Activated CD8-positive, alpha-beta T cell treated with anti-CD3 and anti-CD28 coated beads for 36 hours (primary cell): ENCODE results near the gene ZNF304. TPM values are rescaled to one million over a fixed set of nuclear protein-coding genes. Genes with fewer than 3 reads are reported as not detected.

Source experiments
- ATAC-seq: fragments of 200-7000 bp; cut with Tn5 transposase; one replicate; pipeline ENCODE4 v1.10.0; 2021; ENCODE audit warnings: mild to moderate bottlenecking, moderate library complexity
- CTCF ChIA-PET: fragments of 350-600 bp; sonication (Branson Sonifier 250); formaldehyde crosslinking; loops from one replicate; lab custom pipeline; 2021; ENCODE audit warnings: antibody characterized with exemption; lab: Charles Lee
- POLR2A ChIA-PET: fragments of 350-600 bp; sonication (Branson Sonifier 250); formaldehyde crosslinking; loops from one replicate; lab custom pipeline; 2021; ENCODE audit warnings: antibody characterized with exemption; lab: Charles Lee
- DNase-seq: peaks from one replicate; pipeline ENCODE4 v3.0.0-alpha.2; 2020
- H3K27ac Mint-ChIP-seq: one replicate; pipeline ENCODE4 v1.8.0; 2021; ENCODE audit warnings: mild to moderate bottlenecking, mixed read lengths
- H3K27me3 Mint-ChIP-seq: one replicate; pipeline ENCODE4 v1.8.0; 2021; ENCODE audit warnings: mixed read lengths
- H3K36me3 Mint-ChIP-seq: one replicate; pipeline ENCODE4 v1.8.0; 2021; ENCODE audit warnings: low read depth, mixed read lengths
- H3K4me1 Mint-ChIP-seq: one replicate; pipeline ENCODE4 v1.8.0; 2021; ENCODE audit warnings: low read depth, mixed read lengths
- H3K4me3 Mint-ChIP-seq: one replicate; pipeline ENCODE4 v1.8.0; 2021; ENCODE audit warnings: mild to moderate bottlenecking, moderate library complexity, mixed read lengths
- H3K9me3 Mint-ChIP-seq: one replicate; pipeline ENCODE4 v1.8.0; 2021; ENCODE audit warnings: mixed read lengths
- CTCF ChIP-seq: fragments of 200-600 bp; IDR thresholded peaks from one replicate; pipeline ENCODE4 v1.8.0; 2022; ENCODE audit warnings: antibody characterized with exemption, mild to moderate bottlenecking
- intact Hi-C: fragments of 100-400 bp; cut with micrococcal nuclease; formaldehyde crosslinking; loops from one replicate; pipeline ENCODE4 v1.10.0; 2022
- total RNA-seq, 2 experiments: library from RNA; stranded (reverse); gene quantifications; one replicate each; pipeline ENCODE4 v1.2.3, GENCODE V29; 2021

ZNF304 gene
- total RNA-seq, 2 experiments from 2014 or later: 6.6 to 6.7 TPM

- Mint-ChIP-seq H3K9me3 (peaks cover 24% of the 10 kb centered on the region), H3K4me1 (peaks cover 29% of the 10 kb centered on the region)
Observed at GRCh38 chr19:57320180-57321084, 30.6 kb upstream of the ZNF304 start, which contains the start of gene ZNF543. TSS of gene ZNF543 (plus strand) at chr19:57320472. CDS start at chr19:57320854, 382 bp downstream.

DNA sequence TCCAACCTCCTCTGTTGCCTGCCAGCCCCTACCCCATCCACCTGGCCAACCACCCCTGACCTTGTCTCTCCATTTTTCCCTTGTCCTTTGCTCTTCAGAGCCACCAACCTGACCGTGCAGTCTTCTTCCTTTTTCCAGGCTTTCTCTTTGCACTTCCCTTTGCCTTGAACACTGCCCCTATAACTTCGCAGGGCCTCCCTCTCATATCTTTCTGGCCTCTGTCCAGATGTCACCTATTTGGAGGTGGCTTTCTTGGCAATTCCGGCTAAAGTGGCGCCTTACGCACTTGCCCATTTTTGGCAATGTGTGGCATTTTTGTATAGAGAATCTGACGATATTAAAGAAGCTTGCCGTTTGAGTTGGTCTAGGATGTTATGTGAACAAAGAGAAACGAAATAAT, 30.0 kb upstream of the ZNF304 start:
- peaks cover 24% of the 10 kb centered on the region for H3K9me3 Mint-ChIP-seq
- H3K4me3 Mint-ChIP-seq: peak overlapping the region; percentile 90
- H3K4me1 Mint-ChIP-seq: peaks cover 29% of the 10 kb centered on the region
- peak overlapping the region; percentile 91 for H3K27ac Mint-ChIP-seq
- DNase-seq (no peak), ATAC-seq (no peak)
- peaks cover 47% of the 10 kb centered on the region for H3K36me3 Mint-ChIP-seq
- TF ChIP-seq CTCF: no peak
- intact Hi-C loops: no loop called here
- POLR2A ChIA-PET: interaction anchor here (0.6 to 2.1 kb wide), 4 partner anchors 15 to 115 kb away, joined by 3 to 5 read pairs (median 4); no protein-coding TSS in a partner anchor
- CTCF ChIA-PET: interaction anchor here (1.0 to 1.3 kb wide), 2 partner anchors 12 to 83 kb away, joined by 3 read pairs; no protein-coding TSS in a partner anchor
- H3K27me3 Mint-ChIP-seq: peaks cover 9% of the 10 kb centered on the region

More at GRCh38 chr19:57320180-57321084, 30.6 kb upstream of the ZNF304 start, which contains the start of gene ZNF543:
- TF ChIP-seq CTCF: no peak
- DNase-seq (peak; percentile 97), ATAC-seq (peak; percentile 98)
- CTCF ChIA-PET: interaction anchor here (1.0 kb wide), 1 partner anchor 12 kb away, joined by 3 read pairs; no protein-coding TSS in a partner anchor
- peak within 1 kb of the TSS; percentile 90 for H3K4me3 Mint-ChIP-seq
- intact Hi-C loops: no loop called here
- POLR2A ChIA-PET: interaction anchor here (0.6 to 2.1 kb wide), 4 partner anchors 14 to 116 kb away, joined by 3 to 5 read pairs (median 4); no protein-coding TSS in a partner anchor
- H3K27me3 Mint-ChIP-seq: peaks cover 14% of the 10 kb centered on the region
- peak within 1 kb of the TSS; percentile 91 for H3K27ac Mint-ChIP-seq
- H3K36me3 Mint-ChIP-seq: peaks cover 40% of the 10 kb centered on the region

- H3K36me3 Mint-ChIP-seq: peaks cover 53% of the 10 kb centered on the region
- H3K4me1 Mint-ChIP-seq: peaks cover 29% of the 10 kb centered on the region
- DNase-seq (no peak), ATAC-seq (no peak)
- TF ChIP-seq CTCF: no peak
- ChIA-PET POLR2A (interaction anchor here (0.6 to 2.1 kb wide), 4 partner anchors 16 to 285 kb away, joined by 3 to 5 read pairs (median 4); no protein-coding TSS in a partner anchor), CTCF (interaction anchor here (1.0 to 1.3 kb wide), 2 partner anchors 11 to 82 kb away, joined by 3 read pairs; no protein-coding TSS in a partner anchor)
- peak overlapping the region; percentile 90 for H3K4me3 Mint-ChIP-seq
- H3K27me3 Mint-ChIP-seq: peaks cover 5% of the 10 kb centered on the region
- intact Hi-C loops: no loop called here
- peaks cover 24% of the 10 kb centered on the region for H3K9me3 Mint-ChIP-seq
- H3K27ac Mint-ChIP-seq: peak overlapping the region; percentile 91
Observed at GRCh38 chr19:57321751-57322150, 29.3 kb upstream of the ZNF304 start.

DNA sequence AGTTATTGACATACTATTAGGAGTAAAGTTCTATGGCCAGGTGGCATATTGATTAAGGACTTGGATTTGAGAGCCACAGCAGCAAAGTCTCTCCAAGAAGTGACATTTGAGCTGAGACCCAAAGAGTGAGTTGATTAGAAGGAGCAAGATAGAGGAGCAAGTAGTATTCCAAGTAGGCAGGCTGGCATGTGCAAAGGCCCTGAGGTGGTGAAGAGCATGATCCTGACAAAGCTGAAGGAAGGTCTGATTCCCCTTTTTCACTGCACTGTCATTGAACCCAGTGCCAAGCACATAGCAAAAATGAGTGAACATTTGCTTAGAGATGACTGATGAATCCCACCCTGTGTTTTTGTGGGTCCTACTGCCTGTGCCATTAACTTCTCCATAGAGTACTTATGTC, 26.1 kb upstream of the ZNF304 start:
- H3K27ac Mint-ChIP-seq: no peak overlapping the region
- ATAC-seq: no peak
- CTCF ChIA-PET: no interaction called here
- H3K4me1 Mint-ChIP-seq: peaks cover 23% of the 10 kb centered on the region
- POLR2A ChIA-PET: no interaction called here
- no peak for DNase-seq
- no peak for TF ChIP-seq CTCF
- H3K9me3 Mint-ChIP-seq: peaks cover 45% of the 10 kb centered on the region
- no peak overlapping the region for H3K4me3 Mint-ChIP-seq
- intact Hi-C loops: no loop called here
- H3K27me3 Mint-ChIP-seq: no peaks in the 10 kb centered on the region
- H3K36me3 Mint-ChIP-seq: peaks cover 84% of the 10 kb centered on the region
